ENCODE data around the gene CAMKMT.

DNA sequence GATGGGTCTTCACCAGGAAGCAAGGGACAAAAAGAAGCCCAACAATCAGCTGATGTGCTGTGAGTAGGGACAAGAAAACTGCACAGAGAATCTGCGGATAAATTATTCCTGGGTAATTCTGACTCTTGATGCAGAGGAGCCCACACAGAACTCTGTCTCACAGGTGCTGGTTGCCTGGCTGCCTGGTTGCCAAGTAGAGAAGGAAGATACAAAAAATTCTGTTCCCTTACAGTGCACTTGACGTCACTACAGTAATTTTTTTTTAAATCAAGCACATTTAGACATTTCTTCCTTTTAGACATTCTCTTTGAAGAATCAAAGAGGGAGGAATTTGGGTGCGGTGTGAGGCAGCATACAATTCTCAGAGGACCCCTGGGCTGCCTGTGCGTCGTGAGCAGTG is 427.7 kb downstream of the CAMKMT start:
- TF ChIP-seq POLR2A (IDR thresholded peaks at IDR 0.05) (no peak), POLR2AphosphoS5 (IDR thresholded peaks at IDR 0.05) (no peak)
- TF ChIP-seq, protein P1, sequence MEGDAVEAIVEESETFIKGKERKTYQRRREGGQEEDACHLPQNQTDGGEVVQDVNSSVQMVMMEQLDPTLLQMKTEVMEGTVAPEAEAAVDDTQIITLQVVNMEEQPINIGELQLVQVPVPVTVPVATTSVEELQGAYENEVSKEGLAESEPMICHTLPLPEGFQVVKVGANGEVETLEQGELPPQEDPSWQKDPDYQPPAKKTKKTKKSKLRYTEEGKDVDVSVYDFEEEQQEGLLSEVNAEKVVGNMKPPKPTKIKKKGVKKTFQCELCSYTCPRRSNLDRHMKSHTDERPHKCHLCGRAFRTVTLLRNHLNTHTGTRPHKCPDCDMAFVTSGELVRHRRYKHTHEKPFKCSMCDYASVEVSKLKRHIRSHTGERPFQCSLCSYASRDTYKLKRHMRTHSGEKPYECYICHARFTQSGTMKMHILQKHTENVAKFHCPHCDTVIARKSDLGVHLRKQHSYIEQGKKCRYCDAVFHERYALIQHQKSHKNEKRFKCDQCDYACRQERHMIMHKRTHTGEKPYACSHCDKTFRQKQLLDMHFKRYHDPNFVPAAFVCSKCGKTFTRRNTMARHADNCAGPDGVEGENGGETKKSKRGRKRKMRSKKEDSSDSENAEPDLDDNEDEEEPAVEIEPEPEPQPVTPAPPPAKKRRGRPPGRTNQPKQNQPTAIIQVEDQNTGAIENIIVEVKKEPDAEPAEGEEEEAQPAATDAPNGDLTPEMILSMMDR (IDR thresholded peaks at IDR 0.05 in 8 of 11, conservative IDR thresholded peaks at IDR 0.05 in 3 of 11) = no peak

Measured in spleen (tissue), 7 donors.